GM23338 (cell line): ENCODE results near the gene PID1. TPM values are rescaled to one million over a fixed set of nuclear protein-coding genes. Genes with fewer than 3 reads are reported as not detected.

Source experiments
- ATAC-seq: fragments of 200-7000 bp; cut with Tn5 transposase; 3 replicates; pipeline ENCODE4 v1.9.1; 2020
- DNase-seq: peaks from one replicate; pipeline ENCODE4 v3.0.0-alpha.2; 2015; ENCODE audit warnings: low spot score
- H2AFZ ChIP-seq: fragments of 200-600 bp; sonication (generic); 2 replicates; pipeline ENCODE4 v1.8.0; 2016; ENCODE audit warnings: antibody characterized with exemption, mild to moderate bottlenecking, moderate library complexity
- H3F3A ChIP-seq: fragments of 200-600 bp; sonication (generic); replicated peaks from 2 replicates; pipeline ENCODE4 v1.8.0; 2017; ENCODE audit warnings: antibody characterized with exemption, mixed run types, low read depth
- H3K27ac ChIP-seq: fragments of 200-600 bp; sonication (generic); 2 replicates; pipeline ENCODE4 v1.6.1; 2016; ENCODE audit warnings: low read depth
- H3K27me3 ChIP-seq: fragments of 200-600 bp; sonication (generic); 2 replicates; pipeline ENCODE4 v1.8.0; 2016; ENCODE audit warnings: mild to moderate bottlenecking, mixed run types, moderate library complexity; ENCODE audit not compliant: insufficient read depth
- H3K36me3 ChIP-seq: fragments of 200-600 bp; sonication (generic); 2 replicates; pipeline ENCODE4 v1.8.0; 2016; ENCODE audit warnings: mild to moderate bottlenecking; ENCODE audit not compliant: insufficient read depth
- H3K4me1 ChIP-seq: fragments of 200-600 bp; sonication (generic); 2 replicates; pipeline ENCODE4 v1.8.0; 2016; ENCODE audit warnings: mild to moderate bottlenecking, moderate library complexity; ENCODE audit not compliant: insufficient read depth
- H3K4me2 ChIP-seq: fragments of 200-600 bp; sonication (generic); 2 replicates; pipeline ENCODE4 v1.7.1; 2017; ENCODE audit warnings: mixed run types
- H3K4me3 ChIP-seq: fragments of 200-600 bp; sonication (generic); 2 replicates; pipeline ENCODE4 v1.6.1; 2016; ENCODE audit warnings: mixed run types
- H3K79me2 ChIP-seq: fragments of 200-600 bp; sonication (generic); replicated peaks from 2 replicates; pipeline ENCODE4 v1.8.0; 2017; ENCODE audit warnings: mild to moderate bottlenecking; ENCODE audit not compliant: insufficient read depth
- H3K9me2 ChIP-seq: fragments of 200-600 bp; sonication (generic); 2 replicates; pipeline ENCODE4 v1.8.0; 2017; ENCODE audit not compliant: insufficient read depth
- H4K20me1 ChIP-seq: fragments of 200-600 bp; sonication (generic); replicated peaks from 2 replicates; pipeline ENCODE4 v1.8.0; 2017; ENCODE audit warnings: mild to moderate bottlenecking; ENCODE audit not compliant: insufficient read depth
- H3K27ac Mint-ChIP-seq: 2 replicates; pipeline ENCODE4 v1.8.0; 2020; ENCODE audit warnings: inconsistent platforms, mild to moderate bottlenecking, moderate library complexity, mixed read lengths
- H3K27me3 Mint-ChIP-seq: 3 replicates; pipeline ENCODE4 v1.8.0; 2022; ENCODE audit warnings: low read depth, mild to moderate bottlenecking, moderate library complexity, mixed read lengths, inconsistent platforms; ENCODE audit not compliant: insufficient read depth, poor library complexity
- H3K36me3 Mint-ChIP-seq: 3 replicates; pipeline ENCODE4 v1.8.0; 2021; ENCODE audit warnings: low read depth, mild to moderate bottlenecking, inconsistent platforms, moderate library complexity, mixed read lengths
- H3K4me1 Mint-ChIP-seq: 3 replicates; pipeline ENCODE4 v1.8.0; 2020; ENCODE audit warnings: mild to moderate bottlenecking, inconsistent platforms, mixed read lengths
- H3K4me3 Mint-ChIP-seq: 3 replicates; pipeline ENCODE4 v1.8.0; 2021; ENCODE audit warnings: moderate library complexity, mild to moderate bottlenecking, inconsistent platforms, mixed read lengths
- H3K9me3 Mint-ChIP-seq: 3 replicates; pipeline ENCODE4 v1.8.0; 2020; ENCODE audit warnings: moderate library complexity, mild to moderate bottlenecking, inconsistent platforms, mixed read lengths
- CREB1 ChIP-seq: fragments of 250-450 bp; sonication (Bioruptor Pico); IDR thresholded peaks from 2 replicates; pipeline ENCODE4 v1.5.0; 2020; ENCODE audit warnings: low read depth, mild to moderate bottlenecking, moderate library complexity
- EZH2 ChIP-seq: fragments of 200-600 bp; sonication (generic); IDR thresholded peaks from one replicate; pipeline ENCODE4 v1.8.0; 2017; ENCODE audit warnings: antibody characterized with exemption, mild to moderate bottlenecking, low read depth; ENCODE audit not compliant: unreplicated experiment
- EZH2phosphoT487 ChIP-seq: fragments of 200-600 bp; sonication (generic); IDR thresholded peaks from one replicate; pipeline ENCODE4 v1.8.1; 2018; ENCODE audit warnings: antibody characterized with exemption; ENCODE audit not compliant: unreplicated experiment
- JUNB ChIP-seq: IDR thresholded peaks from one replicate; pipeline ENCODE4 v1.6.1; 2016; ENCODE audit warnings: antibody characterized with exemption; ENCODE audit not compliant: unreplicated experiment
- NANOG ChIP-seq: IDR thresholded peaks from 2 replicates; pipeline ENCODE4 v1.6.1; 2016; ENCODE audit warnings: antibody characterized with exemption, borderline replicate concordance
- POLR2AphosphoS5 ChIP-seq: IDR thresholded peaks from 2 replicates; pipeline ENCODE4 v1.6.1; 2016; ENCODE audit warnings: antibody characterized with exemption, low read depth
- STAT1 ChIP-seq: IDR thresholded peaks from one replicate; pipeline ENCODE4 v1.6.1; 2016; ENCODE audit warnings: antibody characterized with exemption; ENCODE audit not compliant: unreplicated experiment
- ZNF114 ChIP-seq: fragments of 250-450 bp; sonication (Bioruptor Pico); IDR thresholded peaks from 2 replicates; pipeline ENCODE4 v1.5.0; 2020; ENCODE audit warnings: mild to moderate bottlenecking, moderate library complexity
- ZNF331 ChIP-seq: fragments of 250-450 bp; sonication (Bioruptor Pico); IDR thresholded peaks from 2 replicates; pipeline ENCODE4 v1.5.0; 2020; ENCODE audit warnings: low read depth, mild to moderate bottlenecking, moderate library complexity
- polyA plus RNA-seq: library from polyadenylated mRNA; unstranded; fragments of >200 nt; fragmentation: Nextera tagmentation; extraction: Ambion mirVana; gene quantifications from 2 replicates; pipeline ENCODE4 v1.2.1, GENCODE V29; 2016
- total RNA-seq: library from RNA; depleted of rRNA; stranded (reverse); fragments of >200 nt; shearing (Covaris generic); gene quantifications from 2 replicates; pipeline ENCODE4 v1.2.3, GENCODE V29; 2014
- TF ChIP-seq, protein P1 (sequence below): IDR thresholded peaks from 2 replicates; pipeline ENCODE4 v1.6.1; 2016; ENCODE audit warnings: antibody characterized with exemption
- TF ChIP-seq, protein P2 (sequence below), 2 experiments: fragments of 200-600 bp in 1 of 2; sonication (generic) in 1 of 2; conservative IDR thresholded peaks; 2 replicates each; pipeline versions ENCODE4 v1.5.1 to v1.6.1; 2016 to 2017; ENCODE audit warnings: antibody characterized with exemption in 2 of 2, low read depth in 2 of 2, mild to moderate bottlenecking in 2 of 2, moderate library complexity in 1 of 2
- TF ChIP-seq, protein P3 (sequence below): IDR thresholded peaks from one replicate; pipeline ENCODE4 v1.6.1; 2018; ENCODE audit warnings: antibody characterized with exemption; ENCODE audit not compliant: unreplicated experiment

PID1 gene
- total and polyA plus RNA-seq, 2 experiments from 2014 or later, result 1.7 to 2.4 TPM

DNA sequence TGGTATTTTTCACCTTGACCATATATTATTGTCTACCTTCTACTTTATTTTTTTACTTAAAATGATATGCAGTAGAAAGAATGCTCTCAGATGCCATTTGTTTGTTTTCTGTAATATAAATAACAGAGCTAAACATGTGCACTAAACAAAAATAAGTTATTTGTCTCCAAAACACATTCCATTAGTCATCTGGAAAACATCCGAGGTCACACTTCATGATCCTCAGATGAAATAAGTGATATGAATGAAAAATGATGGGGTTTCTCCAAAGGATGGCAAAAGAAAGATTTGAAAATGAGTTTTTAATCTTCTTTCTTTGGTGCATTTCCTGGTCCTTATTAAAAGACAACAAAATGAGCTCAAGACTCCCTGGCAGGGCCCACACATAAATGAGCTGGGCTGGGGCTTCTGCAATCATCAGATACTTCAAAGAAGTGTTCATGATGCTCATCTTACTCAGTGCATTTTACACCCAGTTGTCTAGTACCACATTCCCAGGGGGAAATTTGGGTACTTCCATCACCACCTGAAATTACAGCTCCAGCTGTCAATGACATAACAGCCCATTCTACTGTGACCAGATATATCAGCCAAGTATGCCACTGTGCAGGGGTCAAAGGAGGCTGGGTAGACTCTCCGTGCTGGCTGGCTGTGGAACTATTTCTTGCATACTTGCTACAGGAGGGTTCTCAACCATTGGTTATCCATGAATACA lies 283.5 kb downstream of the PID1 start (continued):
- TF ChIP-seq, protein P1, sequence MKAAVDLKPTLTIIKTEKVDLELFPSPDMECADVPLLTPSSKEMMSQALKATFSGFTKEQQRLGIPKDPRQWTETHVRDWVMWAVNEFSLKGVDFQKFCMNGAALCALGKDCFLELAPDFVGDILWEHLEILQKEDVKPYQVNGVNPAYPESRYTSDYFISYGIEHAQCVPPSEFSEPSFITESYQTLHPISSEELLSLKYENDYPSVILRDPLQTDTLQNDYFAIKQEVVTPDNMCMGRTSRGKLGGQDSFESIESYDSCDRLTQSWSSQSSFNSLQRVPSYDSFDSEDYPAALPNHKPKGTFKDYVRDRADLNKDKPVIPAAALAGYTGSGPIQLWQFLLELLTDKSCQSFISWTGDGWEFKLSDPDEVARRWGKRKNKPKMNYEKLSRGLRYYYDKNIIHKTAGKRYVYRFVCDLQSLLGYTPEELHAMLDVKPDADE, result no peak
- TF ChIP-seq POLR2AphosphoS5 (no peak), STAT1 (no peak), EZH2phosphoT487 (no peak), NANOG (no peak)
- TF ChIP-seq, protein P2, sequence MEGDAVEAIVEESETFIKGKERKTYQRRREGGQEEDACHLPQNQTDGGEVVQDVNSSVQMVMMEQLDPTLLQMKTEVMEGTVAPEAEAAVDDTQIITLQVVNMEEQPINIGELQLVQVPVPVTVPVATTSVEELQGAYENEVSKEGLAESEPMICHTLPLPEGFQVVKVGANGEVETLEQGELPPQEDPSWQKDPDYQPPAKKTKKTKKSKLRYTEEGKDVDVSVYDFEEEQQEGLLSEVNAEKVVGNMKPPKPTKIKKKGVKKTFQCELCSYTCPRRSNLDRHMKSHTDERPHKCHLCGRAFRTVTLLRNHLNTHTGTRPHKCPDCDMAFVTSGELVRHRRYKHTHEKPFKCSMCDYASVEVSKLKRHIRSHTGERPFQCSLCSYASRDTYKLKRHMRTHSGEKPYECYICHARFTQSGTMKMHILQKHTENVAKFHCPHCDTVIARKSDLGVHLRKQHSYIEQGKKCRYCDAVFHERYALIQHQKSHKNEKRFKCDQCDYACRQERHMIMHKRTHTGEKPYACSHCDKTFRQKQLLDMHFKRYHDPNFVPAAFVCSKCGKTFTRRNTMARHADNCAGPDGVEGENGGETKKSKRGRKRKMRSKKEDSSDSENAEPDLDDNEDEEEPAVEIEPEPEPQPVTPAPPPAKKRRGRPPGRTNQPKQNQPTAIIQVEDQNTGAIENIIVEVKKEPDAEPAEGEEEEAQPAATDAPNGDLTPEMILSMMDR (conservative IDR thresholded peaks at IDR 0.05; ENCODE audit: low read depth in 2 of 2), result no peak
- TF ChIP-seq, protein P3, sequence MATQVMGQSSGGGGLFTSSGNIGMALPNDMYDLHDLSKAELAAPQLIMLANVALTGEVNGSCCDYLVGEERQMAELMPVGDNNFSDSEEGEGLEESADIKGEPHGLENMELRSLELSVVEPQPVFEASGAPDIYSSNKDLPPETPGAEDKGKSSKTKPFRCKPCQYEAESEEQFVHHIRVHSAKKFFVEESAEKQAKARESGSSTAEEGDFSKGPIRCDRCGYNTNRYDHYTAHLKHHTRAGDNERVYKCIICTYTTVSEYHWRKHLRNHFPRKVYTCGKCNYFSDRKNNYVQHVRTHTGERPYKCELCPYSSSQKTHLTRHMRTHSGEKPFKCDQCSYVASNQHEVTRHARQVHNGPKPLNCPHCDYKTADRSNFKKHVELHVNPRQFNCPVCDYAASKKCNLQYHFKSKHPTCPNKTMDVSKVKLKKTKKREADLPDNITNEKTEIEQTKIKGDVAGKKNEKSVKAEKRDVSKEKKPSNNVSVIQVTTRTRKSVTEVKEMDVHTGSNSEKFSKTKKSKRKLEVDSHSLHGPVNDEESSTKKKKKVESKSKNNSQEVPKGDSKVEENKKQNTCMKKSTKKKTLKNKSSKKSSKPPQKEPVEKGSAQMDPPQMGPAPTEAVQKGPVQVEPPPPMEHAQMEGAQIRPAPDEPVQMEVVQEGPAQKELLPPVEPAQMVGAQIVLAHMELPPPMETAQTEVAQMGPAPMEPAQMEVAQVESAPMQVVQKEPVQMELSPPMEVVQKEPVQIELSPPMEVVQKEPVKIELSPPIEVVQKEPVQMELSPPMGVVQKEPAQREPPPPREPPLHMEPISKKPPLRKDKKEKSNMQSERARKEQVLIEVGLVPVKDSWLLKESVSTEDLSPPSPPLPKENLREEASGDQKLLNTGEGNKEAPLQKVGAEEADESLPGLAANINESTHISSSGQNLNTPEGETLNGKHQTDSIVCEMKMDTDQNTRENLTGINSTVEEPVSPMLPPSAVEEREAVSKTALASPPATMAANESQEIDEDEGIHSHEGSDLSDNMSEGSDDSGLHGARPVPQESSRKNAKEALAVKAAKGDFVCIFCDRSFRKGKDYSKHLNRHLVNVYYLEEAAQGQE, result no peak

DNA sequence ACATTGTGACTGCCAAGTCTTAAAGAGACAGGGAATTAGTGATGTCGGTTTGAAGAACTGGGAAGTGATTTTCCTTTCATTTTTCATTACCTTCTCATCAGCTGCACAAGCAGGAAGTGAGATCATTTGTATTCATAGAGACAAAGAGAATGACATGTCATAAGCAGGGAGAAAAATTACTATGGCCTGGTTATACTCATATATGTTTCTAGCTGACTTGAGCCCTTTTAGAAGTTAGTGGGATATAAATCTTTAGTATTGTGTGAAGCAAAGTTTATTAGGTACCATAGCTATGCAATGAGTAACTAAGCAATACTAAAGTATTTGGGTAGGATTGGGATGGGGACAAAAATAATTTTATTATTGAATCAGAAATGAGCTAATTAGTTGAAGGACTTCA lies 284.1 kb downstream of the PID1 start:
- Mint-ChIP-seq H3K36me3 (peaks cover 3% of the 10 kb centered on the region; the same call in 2 of the 3 replicates), H3K9me3 (peaks cover 44% of the 10 kb centered on the region), H3K27ac (no peak overlapping the region), H3K4me1 (no peaks in the 10 kb centered on the region), H3K4me3 (no peak overlapping the region), H3K27me3 (no peaks in the 10 kb centered on the region)
- Histone ChIP-seq H3K79me2 (no peaks in the 10 kb centered on the region), H3F3A (no peaks in the 10 kb centered on the region), H3K9me2 (0 out of 2 replicates have a peak, but pooled peaks cover 4% of the 10 kb centered on the region), H3K36me3 (no peaks in the 10 kb centered on the region), H2AFZ (no peak overlapping the region), H3K4me3 (no peak overlapping the region), H3K27me3 (no peaks in the 10 kb centered on the region), H3K4me2 (no peak overlapping the region), H3K4me1 (no peaks in the 10 kb centered on the region), H3K27ac (no peak overlapping the region), H4K20me1 (no peaks in the 10 kb centered on the region)
- ATAC-seq (no peak), DNase-seq (no peak)
- TF ChIP-seq ZNF331 (CRISPR knock-in tag) (no peak), ZNF114 (CRISPR knock-in tag) (no peak), CREB1 (CRISPR knock-in tag) (no peak), EZH2phosphoT487 (no peak), NANOG (no peak), JUNB (no peak), EZH2 (no peak)
- TF ChIP-seq, protein P2 (conservative IDR thresholded peaks at IDR 0.05; ENCODE audit: low read depth in 2 of 2), result no peak
- TF ChIP-seq, protein P3, result no peak
- TF ChIP-seq, protein P1, result no peak
